ENCODE measurements around the gene CSRP1.

DNA sequence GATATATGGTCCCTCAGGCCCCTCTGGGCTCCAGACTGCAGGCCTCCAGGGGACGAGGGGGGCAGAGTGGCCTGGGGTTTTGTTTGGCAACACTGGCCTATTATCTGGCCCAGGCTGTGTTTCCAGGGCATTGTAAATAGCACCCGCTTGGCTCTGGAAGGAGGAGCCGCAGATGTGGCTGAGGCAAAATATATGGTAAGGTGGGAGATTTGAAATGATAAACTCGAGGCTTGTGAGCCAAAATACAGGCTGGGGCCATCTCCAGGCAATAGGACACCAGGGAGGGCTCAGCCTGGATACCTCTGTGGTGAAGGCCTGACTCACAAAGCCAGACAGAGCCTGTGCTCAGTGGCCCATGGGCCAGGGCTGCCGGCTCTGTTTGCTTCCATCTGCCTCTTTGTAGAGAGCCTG is 46.0 kb upstream of the CSRP1 start:
- TF ChIP-seq, protein P1, sequence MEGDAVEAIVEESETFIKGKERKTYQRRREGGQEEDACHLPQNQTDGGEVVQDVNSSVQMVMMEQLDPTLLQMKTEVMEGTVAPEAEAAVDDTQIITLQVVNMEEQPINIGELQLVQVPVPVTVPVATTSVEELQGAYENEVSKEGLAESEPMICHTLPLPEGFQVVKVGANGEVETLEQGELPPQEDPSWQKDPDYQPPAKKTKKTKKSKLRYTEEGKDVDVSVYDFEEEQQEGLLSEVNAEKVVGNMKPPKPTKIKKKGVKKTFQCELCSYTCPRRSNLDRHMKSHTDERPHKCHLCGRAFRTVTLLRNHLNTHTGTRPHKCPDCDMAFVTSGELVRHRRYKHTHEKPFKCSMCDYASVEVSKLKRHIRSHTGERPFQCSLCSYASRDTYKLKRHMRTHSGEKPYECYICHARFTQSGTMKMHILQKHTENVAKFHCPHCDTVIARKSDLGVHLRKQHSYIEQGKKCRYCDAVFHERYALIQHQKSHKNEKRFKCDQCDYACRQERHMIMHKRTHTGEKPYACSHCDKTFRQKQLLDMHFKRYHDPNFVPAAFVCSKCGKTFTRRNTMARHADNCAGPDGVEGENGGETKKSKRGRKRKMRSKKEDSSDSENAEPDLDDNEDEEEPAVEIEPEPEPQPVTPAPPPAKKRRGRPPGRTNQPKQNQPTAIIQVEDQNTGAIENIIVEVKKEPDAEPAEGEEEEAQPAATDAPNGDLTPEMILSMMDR (IDR thresholded peaks at IDR 0.05), result no peak
- TF ChIP-seq POLR2A (IDR thresholded peaks at IDR 0.05) (no peak), POLR2AphosphoS5 (IDR thresholded peaks at IDR 0.05) (no peak)
